ENCODE measurements around the gene MAP3K14.

DNA sequence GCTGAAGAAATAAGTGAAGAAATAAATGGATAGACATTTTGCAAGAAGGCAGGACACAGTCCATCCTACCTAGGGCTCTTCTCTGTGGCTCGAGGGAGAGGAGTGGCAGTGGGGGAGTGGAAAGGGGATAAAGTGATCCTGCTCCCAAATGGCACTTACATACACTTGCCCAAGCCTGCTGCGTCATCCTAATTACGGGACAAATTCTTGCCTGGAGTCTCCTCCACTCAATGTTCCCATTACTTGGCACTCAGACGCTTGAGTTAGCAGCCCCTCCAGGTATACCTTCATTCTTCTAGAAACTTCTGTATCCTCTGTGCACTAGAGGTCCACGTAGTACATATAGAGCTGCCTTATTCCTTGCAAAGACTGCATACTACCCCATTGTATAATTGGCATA, 15.7 kb upstream of the MAP3K14 start:
- no peak for TF ChIP-seq POLR2A (IDR thresholded peaks at IDR 0.05)
- TF ChIP-seq, protein P1, sequence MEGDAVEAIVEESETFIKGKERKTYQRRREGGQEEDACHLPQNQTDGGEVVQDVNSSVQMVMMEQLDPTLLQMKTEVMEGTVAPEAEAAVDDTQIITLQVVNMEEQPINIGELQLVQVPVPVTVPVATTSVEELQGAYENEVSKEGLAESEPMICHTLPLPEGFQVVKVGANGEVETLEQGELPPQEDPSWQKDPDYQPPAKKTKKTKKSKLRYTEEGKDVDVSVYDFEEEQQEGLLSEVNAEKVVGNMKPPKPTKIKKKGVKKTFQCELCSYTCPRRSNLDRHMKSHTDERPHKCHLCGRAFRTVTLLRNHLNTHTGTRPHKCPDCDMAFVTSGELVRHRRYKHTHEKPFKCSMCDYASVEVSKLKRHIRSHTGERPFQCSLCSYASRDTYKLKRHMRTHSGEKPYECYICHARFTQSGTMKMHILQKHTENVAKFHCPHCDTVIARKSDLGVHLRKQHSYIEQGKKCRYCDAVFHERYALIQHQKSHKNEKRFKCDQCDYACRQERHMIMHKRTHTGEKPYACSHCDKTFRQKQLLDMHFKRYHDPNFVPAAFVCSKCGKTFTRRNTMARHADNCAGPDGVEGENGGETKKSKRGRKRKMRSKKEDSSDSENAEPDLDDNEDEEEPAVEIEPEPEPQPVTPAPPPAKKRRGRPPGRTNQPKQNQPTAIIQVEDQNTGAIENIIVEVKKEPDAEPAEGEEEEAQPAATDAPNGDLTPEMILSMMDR (IDR thresholded peaks at IDR 0.05 in 4 of 5, conservative IDR thresholded peaks at IDR 0.05 in 1 of 5), result no peak

Measured in gastrocnemius medialis (tissue), 4 donors.